Stimulated activated CD4-positive, alpha-beta T cell treated with anti-CD3 and anti-CD28 coated beads, TNF-alpha, amount 100 ng/mL, for 4 hours (primary cell): ENCODE results near the gene MRPL14.
A peak's percentile ranks its signal among the peaks of the same experiment; 100 is the strongest.

ENCODE experiments used
- DNase-seq, 3 experiments: peaks; one replicate each; pipeline ENCODE4 v3.0.0-alpha.2; 2020; ENCODE audit warnings: low read depth in 3 of 3

MRPL14 gene

DNA sequence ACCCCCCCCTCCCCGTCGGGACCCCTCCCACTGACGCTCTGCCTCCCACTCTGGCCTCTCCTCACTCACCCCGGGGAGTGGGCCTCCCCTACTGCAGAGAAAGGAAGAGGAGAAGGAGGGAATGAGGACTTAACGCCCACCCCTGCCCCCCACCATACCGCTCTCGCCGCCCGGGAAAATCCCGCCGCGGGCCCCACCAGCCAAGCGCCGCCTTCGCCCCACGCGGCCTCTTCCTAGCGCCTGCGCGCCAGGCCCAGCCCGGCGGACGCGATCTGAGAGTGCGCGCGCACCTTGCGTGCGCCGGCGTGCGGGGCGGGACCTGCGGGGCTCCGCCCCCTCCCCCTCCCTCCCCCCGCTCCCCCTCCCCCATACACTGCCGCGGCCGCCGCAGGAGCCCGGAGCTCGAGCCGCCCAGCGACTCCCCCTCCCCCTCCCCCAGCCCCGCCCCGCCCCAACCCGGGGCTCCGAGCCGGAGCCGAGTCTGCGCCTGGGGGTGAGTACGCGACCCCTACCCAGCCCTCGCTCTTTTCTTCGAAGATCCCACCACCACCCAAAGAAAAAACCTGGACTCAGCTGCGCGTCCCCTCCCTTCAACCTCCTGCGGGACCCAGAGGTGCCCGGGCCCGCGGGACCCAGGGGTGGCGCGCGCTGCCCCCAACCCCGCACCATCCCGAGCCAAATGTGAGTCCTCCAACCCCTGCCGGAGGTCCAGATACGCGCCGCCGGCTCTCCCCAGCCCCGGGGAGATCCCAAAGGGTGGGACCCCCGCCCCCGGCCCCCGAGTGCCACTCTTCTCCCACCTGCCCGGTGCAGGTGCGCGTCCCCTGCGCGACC, at the start of gene MRPL14, which contains the start of gene TMEM63B:
MRPL14 (minus strand) TSS at position 267 of the 834 bp plus-strand sequence. CDS start 10,841 bp downstream, outside the sequence.
TMEM63B (plus strand) TSS at position 369 of the 834 bp plus-strand sequence. CDS start 7,031 bp downstream, outside the sequence.
- DNase-seq, result peak; percentile 83 to 87 (median 87)

DNA sequence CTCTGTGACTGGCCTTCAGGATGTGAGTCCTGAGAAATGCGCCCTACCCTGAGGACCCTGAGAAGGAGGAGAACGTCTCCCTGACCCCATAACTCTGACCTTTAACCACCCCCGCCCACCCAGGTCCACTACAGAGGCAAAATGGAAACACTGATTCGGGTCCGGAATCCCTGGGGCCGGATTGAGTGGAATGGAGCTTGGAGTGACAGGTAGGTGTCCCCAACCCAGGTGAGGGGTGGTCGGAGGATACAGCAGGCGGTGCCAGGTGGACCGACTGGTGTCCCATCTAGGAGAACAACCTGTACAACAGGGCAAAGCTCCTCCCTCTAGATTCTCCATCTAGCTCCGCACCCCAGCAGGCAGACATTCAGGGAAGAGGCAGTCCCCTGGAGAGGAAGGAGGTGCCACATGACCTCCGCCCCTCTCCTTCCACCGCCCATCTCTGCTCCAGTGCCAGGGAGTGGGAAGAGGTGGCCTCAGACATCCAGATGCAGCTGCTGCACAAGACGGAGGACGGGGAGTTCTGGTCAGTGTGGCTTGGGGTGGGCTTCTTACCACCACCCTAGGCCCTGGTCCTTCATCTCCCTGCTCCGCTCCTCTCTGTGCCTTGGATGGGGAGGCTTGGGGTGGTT, 49.0 kb upstream of the MRPL14 start:
- DNase-seq, result no peak

DNA sequence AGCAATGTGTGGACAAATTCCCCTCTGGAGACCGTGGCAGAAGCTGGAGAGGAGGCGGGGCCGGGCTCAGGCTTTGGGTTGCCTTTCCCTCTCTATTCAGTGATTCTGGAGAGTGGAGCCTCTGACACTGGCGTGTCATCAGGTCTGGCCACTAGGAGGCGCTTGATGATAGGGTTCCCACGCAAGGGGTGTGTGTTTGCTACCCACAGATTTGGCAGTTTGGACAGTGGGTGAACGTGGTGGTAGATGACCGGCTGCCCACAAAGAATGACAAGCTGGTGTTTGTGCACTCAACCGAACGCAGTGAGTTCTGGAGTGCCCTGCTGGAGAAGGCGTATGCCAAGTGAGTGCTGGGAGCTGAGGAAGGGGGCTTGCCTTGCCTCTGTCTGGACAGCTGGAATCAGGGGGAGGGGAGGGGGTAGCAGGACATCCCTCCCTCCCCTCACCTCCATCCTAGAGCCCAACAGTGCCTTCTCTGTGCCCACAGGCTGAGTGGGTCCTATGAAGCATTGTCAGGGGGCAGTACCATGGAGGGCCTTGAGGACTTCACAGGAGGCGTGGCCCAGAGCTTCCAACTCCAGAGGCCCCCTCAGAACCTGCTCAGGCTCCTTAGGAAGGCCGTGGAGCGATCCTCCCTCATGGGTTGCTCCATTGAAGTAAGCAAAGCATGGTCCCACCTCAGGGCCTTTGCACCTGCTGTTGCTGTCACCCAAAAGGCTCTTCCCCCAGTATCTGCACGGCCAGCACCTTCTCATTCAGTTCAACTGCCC, 45.7 kb upstream of the MRPL14 start:
- DNase-seq, result peak; percentile 58 to 64 (median 63)

DNA sequence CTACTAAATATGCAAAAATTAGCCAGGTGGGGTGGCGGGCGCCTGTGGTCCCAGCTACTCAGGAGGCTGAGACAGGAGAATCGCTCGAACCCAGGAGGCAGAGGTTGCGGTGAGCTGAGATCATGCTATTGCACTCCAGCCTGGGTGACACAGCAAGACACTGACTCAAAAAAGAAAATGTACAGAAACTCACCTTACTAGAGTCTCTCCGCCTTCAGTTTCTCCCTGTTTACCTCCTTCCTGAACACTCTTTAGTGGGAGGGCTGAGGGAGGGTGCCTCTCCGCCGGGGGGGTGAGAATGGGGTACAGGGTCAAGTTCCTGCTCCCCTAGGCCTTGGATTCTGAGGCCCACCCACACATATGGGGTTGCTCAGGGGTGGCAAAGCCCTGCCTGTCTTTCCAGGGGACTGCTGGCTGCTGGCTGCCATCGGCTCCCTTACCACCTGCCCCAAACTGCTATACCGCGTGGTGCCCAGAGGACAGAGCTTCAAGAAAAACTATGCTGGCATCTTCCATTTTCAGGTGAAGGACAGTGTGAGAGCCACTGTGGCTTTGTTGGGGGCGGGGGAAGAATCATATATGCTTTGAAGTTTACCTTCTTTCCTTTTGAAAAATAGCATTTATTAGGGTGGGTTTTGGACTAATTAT, 44.8 kb upstream of the MRPL14 start:
- DNase-seq, result no peak

DNA sequence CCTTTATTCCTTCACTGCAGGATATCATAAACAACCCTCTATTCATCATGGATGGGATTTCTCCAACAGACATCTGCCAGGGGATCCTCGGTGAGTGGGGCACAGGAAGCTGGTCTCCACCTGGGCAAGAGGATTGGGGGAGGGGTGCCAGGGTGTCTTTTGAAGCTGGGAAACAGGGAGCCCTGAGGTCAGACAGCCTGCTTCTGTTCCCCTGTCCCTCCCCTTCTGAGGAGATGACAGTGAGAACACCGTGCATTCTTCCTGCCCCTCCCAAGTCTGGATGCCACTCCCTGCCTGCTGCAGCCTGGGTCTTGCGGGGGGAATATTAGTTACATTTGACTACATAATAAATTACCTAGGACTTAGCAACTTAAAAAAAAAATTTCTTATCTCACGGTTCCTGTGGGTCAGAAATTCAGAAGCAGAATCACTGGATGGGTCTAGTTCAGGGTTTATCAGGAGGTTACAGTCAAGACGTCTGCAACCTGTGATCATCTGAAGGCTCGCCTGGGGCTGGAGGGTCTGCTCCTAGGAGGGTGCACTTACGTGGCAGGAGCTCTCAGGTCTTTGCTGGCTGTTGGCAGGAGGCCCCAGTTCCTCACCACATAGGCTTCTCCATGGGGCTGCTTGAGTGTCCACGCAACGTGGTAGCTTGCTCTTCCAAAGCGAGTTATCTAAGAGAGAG, 42.8 kb upstream of the MRPL14 start:
- DNase-seq, result no peak

DNA sequence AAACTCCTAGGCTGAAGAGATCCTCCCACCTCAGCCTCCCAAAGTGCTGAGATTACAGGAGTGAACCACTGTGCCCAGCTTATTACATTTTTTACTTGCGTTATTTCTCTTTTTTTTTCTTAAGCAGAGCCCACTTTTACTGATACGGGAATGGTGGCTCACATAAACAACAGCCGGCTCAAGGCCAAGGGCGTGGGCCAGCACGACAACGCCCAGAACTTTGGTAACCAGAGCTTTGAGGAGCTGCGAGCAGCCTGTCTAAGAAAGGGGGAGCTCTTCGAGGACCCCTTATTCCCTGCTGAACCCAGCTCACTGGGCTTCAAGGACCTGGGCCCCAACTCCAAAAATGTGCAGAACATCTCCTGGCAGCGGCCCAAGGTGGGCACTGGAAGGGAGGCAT, 41.9 kb upstream of the MRPL14 start:
- no peak for DNase-seq

DNA sequence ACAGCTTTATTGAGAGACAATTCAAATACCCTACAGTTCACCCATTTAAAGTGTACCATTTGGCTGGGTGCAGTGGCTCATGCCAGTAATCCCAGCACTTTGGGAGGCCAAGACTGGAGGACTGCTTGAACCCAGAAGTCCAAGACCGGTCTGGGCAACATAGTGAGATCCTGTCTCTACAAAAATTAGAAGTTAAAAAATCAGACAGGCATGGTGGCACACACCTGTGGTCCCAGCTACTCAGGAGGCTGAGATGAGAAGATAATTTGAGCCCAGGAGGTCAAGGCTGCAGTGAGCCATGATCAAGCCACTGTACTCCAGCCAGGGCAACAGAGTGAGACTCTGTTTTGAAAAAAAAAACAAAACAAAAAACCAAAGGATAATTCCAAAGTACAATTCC, 40.3 kb upstream of the MRPL14 start:
- no peak for DNase-seq

DNA sequence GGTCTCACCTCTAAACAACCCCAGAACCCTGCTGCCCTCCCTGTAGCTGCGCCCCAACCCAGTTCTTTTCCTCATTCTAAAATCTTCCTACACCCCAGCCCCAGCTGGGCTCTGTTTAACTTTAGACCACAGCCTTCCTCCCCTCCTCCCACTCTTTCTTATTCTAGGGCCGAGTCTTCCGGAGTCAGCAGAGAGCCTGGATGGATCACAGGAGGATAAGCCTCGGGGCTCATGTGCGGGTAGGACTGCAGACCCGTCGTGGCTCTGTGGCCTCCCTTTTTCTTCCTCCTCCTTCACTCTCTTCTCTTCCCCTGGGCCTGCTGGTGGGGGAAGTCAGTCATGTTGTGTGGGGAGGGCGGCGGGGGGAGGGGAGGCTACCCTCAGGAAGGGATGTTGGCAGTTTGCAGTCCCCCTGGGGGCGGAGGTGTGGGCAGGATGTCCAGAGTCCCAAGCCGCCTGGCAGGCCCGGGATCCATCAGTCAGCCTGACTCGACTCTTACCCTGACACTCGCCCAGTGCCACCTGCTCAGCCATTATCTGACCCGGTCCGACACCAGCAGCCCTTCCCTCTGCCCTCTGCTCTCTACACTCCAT, 39.4 kb upstream of the MRPL14 start:
- no peak for DNase-seq

DNA sequence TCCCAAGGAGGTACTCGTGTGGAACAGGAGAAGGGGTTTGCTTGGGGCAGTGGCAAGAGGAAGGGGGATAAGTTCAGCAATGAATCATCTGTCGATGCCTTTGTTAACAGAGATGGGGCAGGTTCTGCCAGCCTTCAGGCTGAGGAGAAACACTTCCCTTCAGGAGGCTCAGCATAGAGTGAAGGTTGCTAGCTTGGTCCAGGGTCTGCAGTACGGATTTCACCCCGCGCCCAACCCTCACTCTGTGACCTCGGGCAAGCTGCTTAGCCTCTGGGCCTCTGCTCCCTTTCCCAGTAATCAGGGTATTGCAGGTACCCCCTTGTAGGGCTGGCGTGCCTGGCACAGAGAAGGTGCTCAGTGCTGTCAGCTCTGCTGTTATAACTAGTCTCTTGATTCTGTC, 38.9 kb upstream of the MRPL14 start:
- no peak for DNase-seq

DNA sequence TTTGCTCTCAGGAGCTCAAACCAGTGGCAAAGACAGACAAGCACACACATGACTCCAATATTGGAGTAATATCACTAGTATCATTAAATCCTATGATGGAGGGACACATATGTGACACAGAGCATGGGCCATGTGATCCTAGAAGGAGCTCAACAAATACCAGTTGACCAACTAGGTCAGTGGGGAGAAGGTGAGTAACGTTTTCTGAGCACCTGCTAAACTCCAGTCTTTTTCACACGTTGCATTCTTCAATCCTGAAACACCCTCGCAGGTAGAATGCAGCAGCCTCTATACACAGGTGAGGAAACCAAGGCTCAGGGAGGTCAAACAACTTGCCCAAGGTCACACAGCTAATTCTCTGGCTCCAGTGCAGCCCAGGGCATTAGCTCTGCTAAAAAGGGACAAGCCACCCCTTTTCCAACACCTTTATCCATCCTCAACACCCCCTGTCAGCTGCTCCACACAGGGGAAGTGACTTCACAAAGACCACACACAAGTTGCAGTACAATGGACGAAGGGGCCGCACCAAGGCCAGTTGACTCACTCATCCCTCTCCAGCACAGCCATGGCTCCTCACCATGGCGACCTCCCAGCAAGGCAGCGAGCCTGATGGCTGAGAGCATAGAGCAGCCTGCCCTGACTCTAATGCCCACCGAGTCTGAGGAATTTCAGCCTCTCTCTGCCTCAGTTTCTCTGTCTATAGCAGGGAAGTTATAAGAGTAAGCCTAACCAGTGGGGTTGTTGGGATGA, 35.8 kb upstream of the MRPL14 start:
- DNase-seq, result no peak

DNA sequence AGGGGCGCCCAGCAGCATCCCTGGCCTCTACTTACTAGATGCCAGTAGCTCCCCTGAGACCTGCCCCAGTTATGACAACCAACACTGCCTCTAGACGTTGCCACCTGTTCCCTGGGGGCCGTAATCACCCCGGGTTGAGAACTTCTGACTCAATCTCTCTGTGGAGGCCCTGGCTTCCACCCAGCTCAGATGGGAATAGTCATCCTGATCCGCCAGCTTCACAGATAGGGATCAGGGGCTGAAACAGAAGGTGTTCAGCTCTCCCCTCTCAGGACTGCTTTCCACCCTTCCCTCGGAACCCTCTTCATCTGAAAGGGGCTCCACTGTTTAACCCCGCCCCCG, 34.7 kb upstream of the MRPL14 start:
- DNase-seq, result no peak

DNA sequence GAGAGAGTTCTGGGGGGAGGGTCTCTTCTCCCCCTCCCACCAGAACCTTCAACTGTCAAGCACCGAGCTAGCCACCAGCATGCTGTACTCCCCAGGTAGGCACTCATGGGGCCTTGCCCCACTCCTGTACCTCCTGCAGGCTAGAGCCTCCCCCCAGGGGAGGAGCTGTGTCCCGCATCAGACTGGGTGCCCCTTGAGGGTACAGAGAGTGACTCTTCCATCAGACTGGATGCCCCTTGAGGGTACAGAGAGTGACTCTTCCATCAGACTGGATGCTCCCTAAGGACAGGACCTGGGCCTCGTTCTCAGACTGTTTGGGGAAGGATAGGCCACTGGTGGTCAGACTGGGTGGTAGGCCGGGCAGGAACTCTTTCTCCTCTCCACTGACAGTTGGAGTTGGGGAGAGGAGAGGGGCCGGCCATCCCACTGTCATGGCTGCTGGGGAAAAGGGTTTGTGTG, 31.5 kb upstream of the MRPL14 start, which contains the start of gene CAPN11:
CAPN11 (plus strand) TSS at position 51 of the 459 bp plus-strand sequence; CDS start at position 80, 29 bp downstream.
- DNase-seq, result no peak

DNA sequence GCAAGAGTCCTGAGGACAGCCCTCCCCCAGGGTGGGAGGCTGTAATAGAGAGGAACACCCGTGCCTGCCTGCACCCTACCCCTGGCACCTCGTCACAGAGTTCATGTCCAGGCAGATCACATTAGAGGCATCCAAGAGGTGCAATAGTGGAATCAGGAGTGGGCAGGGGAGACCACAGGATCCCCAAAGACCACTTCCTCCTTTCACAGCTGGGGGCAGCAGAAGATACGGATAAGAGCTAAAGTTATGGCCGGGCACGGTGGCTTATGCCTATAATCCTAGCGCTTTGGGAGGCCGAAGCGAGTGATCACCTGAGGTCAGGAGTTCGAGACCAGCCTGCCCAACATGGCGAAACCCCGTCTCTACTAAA, 29.9 kb upstream of the MRPL14 start:
- no peak for DNase-seq

DNA sequence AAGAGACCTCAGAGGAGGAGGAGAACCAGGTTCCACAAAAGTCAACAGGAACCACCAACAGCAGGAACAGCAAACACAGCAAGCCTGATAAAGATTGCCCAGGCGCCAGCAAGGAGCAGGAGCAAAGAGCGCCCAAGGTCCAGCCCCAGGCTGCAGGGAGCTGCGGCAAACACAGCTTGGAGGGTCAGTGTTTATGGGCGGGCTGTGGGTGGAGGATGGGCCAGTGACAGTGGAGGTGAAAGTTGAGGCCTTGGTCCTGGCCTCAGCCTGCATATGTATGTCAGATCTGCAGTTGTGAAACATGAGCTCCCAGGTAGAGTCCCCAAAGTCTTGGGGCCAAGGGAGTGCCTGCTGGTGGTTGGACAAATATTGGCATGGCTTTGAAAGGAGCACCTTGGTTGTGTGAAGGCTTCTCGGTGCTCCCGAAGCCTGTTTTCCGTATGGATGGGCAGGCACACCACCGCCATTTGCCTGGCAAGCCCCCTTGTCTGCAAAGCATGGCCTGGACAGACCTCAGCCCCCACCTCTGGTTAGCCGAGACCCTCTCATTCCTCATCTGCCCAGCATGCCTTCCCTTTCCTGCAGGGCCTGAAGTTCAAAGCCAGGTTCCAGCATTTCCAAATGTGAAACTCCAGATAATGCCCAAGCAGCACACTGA, 29.4 kb upstream of the MRPL14 start:
- no peak for DNase-seq

DNA sequence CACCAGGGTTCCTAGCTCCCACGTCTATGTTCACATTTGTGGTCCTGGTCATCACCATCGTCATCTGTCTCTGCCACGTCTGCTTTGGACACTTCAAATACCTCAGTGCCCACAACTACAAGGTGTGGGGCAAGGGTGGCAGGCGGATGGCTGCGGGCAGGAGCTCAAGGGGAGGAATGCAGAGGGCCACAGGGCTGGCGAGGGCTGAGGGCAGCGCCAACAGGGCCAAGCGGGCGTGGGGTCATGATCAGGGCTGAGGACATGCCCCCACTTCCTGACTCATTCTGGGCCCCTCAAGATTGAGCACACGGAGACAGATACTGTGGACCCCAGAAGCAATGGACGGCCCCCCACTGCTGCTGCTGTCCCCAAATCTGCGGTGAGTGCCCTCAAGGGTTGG, 26.8 kb upstream of the MRPL14 start:
- no peak for DNase-seq

DNA sequence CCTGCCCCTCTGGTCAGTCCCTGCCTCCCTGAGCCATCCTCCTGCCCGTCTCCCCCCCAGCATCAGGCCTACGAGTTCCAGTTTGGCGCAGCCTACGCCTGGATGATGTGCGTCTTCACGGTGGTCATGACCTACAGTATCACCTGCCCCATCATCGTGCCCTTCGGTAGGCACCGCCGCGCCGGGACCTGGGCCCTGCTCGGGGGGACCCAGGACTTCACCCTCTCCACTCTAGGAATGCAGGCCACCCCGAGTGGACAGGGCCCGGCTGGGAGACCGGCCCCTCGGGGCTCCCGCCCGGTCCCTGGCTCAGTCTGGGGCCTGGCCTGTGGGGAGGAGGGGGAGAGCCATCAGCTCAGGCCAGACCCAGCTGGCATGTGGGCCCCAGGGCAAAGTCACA, 25.3 kb upstream of the MRPL14 start:
- DNase-seq, result no peak

DNA sequence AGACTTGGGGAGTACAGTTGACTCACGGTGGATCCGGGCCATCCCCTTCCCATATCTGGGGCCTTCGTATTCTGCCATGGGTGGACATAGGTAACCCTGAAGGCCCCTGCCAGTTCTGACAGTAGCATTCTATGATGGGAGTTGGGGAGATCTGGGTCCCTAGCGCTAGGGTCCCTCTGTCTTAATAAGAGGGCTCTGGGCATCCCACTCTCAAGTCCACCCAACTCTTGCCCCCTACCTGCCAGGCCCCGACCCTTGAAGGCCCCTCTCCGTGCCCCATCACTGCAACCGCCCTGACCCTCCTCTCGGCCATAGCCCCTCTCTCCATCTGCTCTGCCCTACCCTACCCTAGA, 24.8 kb upstream of the MRPL14 start:
- no peak for DNase-seq

DNA sequence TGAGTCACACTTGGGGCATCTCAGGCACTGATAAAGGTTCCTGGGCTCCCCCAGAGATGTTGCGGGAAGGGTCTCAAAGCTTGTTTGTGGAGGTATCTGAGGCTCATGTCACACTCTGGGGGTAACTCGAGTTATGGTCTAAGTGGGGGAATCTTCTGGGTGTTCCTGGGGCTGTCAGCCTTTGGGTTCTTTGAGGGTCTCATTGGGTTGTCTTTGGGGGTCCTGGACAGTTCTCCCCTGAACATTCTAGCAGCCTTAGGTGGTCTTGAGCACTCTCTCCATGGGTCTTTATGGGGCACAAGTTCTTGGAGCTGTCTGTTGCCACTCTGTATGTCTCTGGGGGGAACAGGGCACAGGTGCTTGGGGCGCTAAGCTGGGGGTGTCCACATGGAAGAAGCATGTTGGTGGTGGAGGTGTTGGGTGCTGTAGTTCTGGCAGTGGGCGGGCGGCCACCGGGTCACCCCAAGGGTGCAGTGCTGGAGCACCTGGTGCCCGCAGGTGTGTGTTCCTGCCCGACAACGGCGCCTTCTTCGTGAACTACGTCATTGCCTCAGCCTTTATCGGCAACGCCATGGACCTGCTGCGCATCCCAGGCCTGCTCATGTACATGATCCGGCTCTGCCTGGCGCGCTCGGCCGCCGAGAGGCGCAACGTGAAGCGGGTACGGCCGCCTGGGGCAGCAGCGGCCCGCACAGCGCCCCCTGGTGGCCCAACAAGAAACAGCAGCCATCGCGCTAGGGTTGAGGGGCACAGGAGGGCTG, 24.3 kb upstream of the MRPL14 start:
- peak; percentile 60 to 65 (median 64) for DNase-seq
